NCI-H2227 treated with DMSO at 0.1 percent for 48 hours (cell line): ENCODE measurements around the gene PHACTR4.
"Not testable (repeated sequence)": the region's sequence is repeated elsewhere in the genome, so short reads cannot be mapped to it uniquely, and the experiment has no call there.

ENCODE experiments used
- DNase-seq: peaks from one replicate; lab custom pipeline; 2025; lab: John Stamatoyannopoulos, UW

PHACTR4 gene

DNA sequence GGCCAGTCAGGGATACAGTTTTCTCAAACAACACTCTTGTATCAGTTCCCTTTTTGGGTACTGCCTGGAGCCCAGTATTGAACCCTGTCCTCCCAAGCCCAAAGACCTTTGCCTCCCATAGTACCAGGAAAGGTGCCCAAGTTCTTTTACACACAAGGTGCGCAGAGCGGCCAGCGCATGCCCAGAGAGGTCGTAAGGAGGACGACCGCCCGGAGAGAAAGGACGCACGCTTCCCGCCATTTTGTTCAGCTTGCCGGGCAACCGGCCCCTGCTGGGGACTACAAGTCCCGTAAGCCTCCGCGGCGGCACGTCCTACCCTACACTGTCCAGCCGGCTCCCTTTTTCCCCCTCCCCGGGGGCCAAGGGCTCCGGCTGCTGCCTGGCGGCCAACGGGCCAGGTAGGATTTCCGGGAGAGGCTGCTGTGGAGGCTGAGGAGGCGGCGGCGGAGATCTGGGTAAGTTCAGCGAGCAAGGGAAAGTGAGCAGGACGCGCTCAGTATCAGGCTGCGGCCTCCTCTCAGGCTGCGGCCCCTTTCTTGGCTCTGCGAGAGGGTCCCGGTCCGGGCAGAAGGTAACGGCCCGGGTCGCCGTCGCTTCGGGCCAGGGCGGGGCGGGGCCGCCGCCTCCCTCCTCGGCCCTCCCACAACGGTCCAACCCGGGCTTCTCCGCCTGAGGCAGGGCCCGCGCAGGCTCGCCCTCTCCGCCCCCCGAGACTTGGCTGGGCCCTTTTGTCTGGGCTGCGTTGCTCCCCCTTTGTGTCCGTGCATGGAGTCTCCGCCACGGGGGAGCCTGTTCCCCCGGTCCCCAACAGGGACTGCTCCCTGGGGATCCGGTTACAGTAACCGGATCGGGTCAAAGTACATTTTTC lies at the start of gene PHACTR4:
TSS of gene PHACTR4 (plus strand) at position 370 of the 868 bp plus-strand sequence. CDS start 37,708 bp downstream, outside the sequence.
- peak; percentile 96 for DNase-seq

DNA sequence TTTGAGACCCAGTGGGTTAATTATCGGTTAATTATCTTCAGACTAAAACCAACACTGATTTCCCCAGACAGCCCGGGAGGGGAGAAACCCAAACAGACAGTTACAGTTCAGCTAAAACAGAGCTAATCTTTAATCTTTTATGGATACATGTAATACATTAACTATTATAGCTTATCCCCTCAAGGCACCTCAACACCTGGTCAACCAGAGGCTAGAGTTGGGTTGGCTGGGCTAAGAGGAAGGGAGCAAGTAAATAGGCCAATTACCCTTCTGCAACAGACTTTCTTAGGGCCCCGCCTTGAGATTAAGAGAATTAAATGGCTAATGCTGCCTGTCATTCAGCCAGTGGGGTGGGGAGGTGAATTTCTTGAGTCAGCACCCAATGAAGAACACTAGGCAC lies 47.3 kb upstream of the PHACTR4 start:
- DNase-seq: no peak

DNA sequence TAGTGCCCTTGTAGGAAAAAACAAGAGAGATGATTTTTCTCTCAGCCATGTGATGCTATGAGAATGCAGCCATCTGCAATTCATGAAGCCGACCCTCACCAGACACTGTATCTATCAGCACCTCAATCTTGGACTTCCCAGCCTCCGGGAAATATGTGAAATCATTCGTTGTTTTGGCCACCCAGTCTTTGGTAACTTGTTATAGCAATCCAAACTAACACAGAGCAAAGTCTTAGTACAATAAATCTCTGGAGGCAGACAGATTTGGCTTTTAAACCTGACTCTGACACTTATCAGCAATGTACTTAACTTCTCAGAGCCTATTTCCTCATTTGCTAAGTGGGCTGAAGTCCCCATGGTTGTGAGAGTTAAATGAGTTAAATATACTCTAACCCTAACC lies 45.8 kb upstream of the PHACTR4 start:
- no peak for DNase-seq

DNA sequence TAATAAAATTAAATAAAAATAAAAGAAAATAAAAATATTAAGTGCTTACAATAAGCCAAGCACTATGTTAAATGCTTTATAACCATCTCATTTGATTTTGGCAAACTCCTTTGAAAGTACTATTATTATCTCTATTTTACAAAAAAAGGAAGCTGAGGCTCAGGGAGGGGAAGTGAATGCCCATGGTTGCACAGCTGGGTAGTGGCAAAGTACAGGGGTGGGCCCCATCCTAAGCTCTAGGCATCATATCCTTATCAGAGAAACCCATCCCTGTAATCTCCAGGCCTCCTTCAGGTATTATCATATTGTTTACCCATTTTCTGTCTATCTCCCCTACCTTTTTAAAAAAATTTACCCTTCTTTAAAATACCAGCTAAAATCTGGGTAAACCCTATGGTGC lies 43.0 kb upstream of the PHACTR4 start:
- DNase-seq: no peak

DNA sequence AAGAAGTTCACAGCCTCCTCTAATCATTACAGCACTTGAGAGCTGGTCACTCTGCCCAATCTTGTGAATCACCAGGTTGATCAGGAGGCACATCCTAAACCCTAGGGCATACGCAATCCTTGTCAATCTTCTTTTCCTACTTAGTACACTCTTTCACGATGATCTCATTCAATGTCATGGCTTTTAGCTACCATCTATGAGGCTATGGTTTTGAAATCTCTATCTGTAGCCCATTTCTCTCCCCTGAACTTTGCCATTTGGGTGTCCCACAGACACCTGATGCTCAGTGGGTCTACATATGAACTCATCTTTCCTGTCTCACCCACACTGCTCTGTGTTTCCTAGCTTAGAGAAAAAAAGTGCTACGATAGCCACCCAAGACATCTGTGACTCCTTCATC lies 42.6 kb upstream of the PHACTR4 start:
- no peak for DNase-seq

DNA sequence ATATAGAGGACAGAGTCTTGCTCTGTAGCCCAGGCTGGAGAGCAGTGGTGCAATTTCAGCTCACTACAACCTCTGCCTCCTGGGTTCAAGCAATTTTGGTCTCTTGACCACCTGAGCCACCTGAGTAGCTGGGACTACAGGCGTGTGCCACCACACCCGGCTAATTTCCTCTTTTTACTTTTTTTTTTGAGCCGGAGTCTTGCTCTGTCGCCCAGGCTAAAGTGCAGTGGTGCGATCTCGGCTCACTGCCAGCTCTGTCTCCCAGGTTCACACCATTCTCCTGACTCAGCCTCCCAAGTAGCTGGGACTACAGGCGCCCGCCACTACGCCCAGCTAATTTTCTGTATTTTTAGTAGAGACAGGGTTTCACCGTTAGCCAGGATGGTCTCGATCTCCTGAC lies 42.1 kb upstream of the PHACTR4 start:
- DNase-seq: not testable (repeated sequence)

DNA sequence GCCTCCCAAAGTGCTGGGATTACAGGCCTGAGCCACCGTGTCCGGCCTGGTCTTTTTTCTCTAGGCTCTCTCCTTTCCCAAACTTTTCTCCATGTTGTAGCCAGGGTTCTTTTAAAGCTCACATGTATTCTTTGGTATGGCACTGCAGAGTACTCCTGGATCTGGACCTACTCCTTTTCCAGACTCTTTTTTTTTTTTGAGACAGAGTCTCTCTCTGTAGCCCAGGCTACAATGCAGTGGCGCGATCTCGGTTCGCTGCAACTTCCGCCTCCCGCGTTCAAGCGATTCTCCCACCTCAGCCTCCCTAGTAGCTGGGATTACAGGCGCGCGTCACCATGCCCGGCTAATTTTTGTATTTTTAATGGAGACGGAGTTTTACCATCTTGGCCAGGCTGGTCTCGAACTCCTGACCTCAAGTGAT lies 41.3 kb upstream of the PHACTR4 start:
- no peak for DNase-seq

DNA sequence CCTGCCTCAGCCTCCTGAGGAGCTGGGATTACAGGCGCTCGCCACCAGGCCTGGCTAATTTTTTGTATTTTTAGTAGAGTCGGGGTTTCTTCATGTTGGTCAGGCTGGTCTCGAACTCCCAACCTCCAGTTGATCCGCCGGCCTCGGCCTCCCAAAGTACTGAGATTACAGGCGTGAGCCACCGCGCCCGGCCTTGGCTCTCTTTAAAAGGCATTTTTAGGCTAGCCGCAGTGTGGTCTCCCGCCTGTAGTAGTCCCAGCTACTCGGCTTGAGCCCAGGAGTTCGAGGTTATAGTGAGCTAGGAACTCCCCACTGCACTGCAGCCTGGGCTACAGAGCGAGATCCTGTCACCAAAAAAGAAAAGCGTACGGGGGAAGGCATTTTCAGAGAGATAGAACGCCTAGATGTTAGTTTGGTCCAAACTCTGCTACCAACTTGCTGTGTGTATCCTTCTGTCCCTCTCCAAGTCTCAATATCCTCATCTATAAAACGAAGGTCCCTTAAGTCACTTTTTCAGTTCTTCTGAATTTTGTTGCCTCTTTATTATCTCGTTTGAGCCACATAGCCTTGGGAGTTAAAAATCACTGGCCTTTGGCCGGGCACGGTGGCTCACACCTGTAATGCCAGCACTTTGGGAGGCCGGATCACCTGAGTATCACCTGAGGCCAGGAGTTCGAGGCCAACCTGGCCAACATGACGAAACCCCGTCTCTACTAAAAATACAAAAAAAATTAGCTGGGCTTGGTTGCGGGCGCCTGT lies 40.0 kb upstream of the PHACTR4 start:
- peak; percentile 10 for DNase-seq

DNA sequence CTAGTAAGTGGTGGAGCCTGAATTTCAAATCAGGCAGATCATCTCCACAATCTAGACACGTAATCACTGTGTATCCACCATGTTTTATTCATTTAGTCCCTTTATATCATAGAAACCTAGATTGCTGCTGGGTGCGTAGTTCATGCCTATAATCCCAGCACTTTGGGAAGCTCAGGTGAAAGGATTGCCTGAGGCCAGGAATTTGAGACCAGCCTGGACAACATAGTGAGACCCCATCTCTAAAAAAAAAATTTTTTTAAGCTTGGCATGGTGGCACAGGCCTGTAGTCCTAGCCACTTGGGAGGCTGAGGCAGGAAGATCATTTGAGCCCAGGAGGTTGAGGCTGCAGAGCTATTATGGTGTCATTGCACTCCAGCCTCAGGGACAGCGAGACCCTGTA lies 30.6 kb upstream of the PHACTR4 start:
- DNase-seq: no peak

DNA sequence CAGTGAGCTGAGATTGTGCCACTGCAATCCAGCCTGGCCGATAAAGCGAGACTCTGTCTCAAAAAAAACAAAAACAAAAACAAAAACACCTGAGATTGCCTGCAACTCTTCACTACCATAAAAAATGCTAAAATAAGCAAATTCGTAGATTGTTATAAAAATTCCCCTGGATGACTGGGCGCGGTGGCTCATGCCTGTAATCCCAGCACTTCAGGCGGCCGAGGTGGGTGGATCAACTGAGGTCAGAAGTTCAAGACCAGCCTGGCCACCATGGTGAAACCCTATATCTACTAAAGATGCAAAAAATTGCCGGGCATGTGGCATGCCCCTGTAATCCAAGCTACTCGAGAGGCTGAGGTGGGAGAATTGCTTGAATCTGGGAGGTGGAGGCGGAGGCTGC lies 30.0 kb upstream of the PHACTR4 start:
- no peak for DNase-seq

DNA sequence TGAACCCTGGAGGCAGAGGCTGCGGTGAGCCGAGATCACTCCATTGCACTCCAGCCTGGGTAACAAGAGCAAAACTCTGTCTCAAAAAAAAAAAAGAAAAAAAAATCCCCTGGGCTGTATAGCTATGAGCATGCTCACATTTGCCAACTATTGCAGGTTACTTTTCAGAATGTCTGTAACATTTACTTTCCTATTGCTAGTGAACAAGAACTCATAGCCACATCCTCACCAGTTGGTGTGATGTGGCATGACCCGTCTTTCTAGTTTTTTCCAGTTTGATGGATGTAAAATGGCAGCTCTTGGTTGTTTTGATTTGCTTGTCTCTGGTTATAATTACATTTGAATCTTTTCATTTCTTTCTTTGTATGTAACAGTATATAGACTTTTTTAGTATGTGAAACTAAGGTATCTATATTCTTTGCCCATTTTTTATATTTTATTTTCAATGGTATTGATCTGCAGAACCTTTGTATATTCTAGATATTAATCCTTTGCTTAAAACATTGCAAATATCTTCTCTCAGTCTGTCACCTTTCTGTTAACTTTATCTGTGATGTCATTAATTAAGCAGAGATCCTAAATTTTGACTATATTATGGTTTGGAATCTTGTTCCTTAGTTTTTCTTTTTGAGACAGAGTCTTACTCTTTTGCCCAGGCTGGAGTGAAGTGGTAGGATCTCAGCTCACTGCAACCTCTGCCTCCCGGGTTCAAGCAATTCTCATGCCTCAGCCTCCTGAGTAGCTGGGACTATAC lies 29.1 kb upstream of the PHACTR4 start:
- DNase-seq: no peak

DNA sequence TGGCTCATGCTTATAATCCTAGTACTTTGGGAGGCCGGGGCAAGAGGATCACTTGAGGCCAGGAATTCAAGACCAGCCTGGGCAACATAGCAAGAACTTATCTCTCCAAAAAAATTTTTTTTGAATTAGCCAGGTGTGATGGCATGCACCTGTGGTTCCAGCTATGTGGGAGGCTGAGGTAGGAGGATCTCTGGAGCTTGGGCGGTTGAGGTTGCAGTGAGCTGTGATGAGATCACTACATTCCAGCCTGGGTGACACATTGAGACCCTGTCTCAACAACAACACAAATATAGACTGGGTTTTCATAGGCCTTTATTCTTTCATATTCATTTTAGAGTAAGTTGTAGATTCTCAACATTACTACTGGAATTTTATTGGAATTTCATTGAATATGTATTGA lies 27.9 kb upstream of the PHACTR4 start:
- DNase-seq: no peak

DNA sequence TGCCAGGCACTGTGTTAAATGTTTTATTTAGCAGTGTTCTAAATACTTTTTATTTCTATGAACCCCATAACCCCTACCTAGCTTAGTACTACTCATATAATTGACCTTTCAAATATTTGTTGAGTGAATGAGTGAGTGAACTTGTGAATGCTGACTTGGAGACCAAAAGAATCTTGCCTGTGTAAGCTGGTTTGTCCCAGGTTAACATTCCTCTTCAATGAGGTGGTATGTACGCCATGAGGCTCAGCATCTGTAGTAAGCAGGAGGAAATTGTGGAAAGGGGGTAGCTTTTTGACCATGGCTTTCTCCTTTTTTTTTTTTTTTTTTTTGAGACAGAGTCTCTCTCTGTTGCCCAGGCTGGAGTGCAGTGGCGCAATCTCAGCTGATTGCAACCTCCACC lies 26.1 kb upstream of the PHACTR4 start:
- no peak for DNase-seq

DNA sequence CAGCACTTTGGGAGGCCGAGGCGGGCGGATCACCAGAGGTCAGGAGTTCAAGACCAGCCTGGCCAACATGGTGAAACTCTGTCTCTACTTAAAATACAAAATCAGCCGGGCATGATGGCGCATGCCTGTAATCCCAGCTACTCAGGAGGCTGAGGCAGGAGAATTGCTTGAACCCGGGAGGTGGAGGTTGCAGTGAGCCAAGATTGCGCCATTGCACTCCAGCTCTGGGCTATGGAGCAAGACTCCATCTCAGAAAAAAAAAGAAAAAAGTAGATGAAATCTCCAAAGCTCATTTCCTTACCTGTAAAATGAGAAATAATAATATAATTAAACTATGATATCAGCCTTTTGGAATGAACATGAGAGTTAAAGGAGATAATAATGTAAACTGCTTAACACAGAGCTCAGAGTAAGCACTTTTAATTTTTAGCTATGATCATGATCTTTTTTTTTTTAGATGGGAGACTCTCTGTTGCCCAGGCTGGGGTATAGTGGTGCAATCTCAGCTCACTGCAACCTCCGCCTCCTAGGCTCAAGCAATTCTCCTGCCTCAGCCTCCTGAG lies 16.2 kb upstream of the PHACTR4 start:
- DNase-seq: not testable (repeated sequence)

DNA sequence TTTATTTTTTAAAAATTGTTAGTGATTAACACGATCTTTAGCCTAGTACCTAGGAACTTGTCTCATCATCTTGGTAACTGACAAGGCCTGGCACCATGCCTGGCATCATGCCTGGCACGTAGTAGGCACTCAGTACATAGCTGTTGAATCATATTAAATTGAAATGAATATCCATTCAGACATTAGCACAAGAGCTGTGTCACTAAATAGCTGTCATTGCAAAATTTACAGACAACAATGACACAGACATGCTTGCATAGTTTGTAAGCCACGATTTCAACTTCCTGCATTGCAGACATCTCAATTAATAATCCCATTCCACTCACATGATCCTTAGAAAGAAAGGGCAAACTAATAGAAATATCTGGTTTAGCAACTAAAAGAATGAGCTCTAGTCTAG lies 15.4 kb upstream of the PHACTR4 start:
- no peak for DNase-seq

DNA sequence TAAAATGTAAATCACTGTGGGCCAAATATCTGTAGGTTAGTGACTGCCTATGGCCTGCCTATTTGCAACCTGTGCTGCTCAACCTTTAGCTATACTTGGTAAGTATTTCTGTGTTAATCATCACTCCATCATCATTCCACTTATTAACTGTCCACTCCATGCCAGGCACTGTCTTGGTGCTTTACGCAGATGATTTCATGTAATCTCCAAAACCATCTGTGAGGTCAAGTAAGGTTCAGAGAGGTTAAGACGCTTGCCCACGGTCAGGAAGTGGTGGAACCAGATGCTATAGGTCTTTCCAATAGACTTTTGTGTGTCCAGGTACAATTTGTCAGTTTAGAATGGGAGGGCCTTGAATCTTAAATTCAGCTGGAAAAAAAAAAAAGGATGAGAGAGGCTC lies 10.8 kb upstream of the PHACTR4 start:
- no peak for DNase-seq

DNA sequence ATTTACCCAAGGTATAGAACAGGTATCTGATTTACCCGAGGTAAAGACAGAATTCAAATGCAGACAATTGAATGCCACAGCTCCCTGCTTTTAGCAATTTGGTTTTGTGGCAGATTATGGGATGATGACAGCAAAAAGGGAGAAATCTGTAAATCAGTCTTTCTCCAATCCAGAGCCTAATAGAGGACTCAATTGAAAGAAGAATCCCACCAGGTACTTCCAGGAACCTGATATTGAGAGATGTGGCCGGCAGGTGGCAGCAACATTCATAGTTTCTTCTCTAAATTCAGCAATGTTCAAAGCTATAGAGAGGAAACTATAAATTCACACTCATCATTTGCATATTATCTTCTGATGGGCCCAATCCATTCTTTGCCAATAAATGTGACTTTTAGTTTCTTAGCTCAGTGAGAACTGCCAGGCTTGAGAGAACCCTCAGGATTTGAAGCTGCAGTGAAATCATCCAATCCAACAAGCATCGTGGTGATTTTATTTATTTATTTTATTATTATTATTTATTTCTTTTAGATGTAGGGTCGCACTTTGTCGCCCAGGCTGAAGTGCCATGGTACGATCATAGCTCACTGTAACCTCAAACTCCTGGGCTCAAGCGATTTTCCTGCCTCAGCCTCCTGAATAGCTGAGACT lies 9.8 kb upstream of the PHACTR4 start:
- DNase-seq: peak; percentile 50

DNA sequence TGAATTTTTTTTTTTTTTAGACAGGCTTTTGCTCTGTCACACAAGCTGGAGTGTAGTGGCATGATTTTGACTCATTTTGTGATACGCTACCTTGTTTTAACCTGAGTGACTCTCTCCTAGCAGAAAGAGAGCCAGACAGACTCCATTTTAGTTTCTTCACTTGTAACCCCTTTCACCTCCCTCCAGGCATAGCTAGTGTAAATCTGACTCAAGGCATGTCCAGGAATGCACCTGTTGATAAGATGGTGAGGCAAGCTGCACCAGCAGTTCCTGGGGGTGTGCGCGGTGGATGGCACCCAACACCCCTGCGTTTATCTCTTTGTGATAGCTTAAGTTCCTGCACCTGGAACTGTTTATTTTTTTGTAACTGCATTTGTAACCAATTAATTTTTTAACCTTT lies 4.7 kb upstream of the PHACTR4 start:
- no peak for DNase-seq

DNA sequence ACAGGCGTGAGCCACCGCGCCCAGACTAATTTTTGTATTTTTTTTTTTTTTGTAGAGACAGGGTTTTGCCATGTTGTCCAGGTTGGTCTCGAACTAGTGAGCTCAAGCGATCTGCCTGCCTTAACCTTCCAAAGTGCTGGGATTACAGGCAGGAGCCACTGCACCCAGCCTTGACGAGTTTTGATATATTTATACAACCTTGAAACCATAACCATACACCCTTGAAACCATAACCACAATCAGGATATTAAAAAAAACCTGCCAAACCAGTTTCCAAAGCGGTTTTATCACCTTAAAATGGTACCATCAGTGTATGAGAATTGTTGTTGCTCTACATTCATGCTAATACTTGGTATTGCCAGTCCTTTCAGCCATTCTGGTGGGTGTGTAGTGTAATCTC lies 3.7 kb upstream of the PHACTR4 start:
- DNase-seq: no peak

DNA sequence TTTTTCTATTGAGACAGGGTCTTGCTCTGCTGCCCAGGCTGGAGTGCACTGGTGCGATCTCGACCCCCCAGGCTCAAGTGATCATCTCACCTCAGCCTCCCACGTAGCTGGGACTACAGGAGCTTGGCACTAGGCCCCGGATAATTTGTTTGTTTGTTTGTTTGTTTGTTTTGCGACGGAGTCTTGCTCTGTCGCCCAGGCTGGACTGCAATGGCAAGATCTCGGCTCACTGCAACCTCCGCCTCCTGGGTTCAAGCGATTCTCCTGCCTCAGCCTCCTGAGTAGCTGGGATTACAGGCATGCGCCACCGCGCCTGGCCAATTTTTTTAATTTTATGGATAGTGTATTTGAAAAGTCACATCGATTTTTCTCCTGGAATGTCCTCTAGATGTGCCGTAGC lies 932 bp upstream of the PHACTR4 start:
- not testable (repeated sequence) for DNase-seq

DNA sequence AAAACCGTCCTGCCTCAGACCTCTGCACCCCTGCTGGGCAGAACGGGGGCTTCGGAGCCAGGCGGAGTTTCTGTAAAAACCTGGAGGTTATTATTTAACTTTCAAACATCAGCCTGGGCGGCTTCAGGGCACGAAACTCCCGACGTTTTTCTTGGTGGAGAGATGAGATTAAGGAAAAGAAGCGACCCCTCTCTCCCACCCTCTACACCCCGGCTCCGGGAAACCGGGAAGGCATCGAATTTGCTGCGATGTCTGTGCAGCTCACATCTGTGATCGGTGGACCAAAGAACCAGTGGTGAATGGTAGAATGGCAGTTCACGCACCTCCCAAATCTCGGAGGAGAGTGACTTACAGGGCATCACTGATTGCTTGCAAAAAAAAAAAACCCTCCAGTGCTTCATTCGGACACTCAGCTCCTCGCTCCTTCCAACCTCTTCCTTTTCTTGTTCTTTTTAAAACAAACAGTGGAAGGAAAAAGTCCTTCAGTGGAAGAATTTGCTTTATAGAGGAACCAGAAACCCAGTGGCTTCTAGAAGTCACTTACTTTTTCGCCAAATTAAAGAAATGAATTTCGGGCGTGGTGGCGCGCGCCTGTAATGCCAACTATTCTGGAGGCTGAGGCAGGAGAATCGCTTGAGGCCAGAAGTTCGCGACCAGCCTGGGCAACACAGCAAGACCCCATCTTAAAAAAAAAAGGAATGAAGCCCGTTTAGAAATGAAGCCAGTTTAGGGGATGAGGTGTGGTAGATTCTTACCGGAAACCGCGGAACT lies 884 bp downstream of the PHACTR4 start:
- DNase-seq: peak; percentile 58
